GM19372 (cell line): ENCODE data around the gene C1QTNF6.

Source experiments
- ATAC-seq: cut with Tn5 transposase; IDR thresholded peaks from one replicate; pipeline ENCODE4 v1.9.1; 2021; ENCODE audit warnings: mild to moderate bottlenecking, low read depth, moderate library complexity; ENCODE audit not compliant: unreplicated experiment

C1QTNF6 gene

DNA sequence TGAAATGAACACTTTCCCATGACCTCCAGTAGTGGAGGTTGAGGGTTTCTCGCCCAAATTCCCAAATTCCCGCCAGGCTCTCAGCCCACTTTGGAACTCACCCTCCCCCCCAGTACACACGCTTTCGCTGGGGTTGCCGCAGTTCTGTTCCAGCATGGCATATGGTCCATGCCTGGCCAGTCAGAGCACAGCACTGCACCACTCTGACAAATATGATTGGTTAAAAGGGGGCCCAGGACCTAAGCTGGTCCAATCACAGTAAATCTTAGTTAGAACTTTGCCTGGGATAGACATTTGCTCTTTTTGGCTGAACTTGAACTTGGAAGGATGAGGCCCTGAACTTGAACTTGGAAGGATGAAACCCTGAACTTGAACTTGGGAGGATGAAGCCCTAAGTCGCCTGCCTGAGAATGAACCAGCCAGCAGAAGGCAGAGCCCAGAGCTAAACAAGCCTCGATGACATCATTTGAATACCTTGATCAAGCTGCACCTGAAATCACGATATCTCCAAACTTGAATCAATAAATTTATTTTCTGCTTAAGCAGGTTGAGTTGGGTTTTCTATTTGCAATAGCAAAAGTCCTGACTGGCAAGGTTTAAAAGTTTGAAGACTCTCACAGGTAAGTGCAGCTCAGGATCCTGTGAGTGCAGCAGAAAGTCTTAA, 36.8 kb upstream of the C1QTNF6 start:
- ATAC-seq, result no peak

DNA sequence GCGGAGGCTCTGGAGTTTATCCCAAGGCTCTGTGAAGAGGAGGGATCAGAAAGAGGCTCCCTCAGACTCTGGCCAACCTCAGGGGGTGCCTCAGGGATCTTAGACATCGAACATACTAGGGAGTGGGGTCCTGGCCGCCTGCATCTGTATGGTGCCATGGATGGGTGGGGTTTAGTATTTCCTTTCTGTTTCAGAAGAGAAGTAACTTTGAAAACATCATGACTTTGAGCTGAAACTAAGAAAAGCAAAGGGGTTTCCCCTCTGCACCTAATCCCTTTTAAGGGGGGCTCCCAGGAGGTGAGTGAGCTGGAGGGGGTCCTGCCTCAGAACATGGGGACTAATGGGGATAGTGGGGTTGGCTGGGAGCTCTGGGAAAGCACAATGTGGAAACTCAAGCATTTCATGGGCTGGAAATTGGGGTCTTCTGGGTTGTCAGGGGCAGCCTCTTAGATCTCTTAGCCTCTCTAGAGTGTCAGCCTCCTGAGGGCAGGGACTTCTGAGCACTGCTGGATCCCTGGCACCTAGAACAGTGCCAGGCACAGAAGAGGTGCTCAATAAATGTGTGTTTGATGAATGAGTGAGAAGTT, 36.0 kb upstream of the C1QTNF6 start:
- ATAC-seq, result no peak

DNA sequence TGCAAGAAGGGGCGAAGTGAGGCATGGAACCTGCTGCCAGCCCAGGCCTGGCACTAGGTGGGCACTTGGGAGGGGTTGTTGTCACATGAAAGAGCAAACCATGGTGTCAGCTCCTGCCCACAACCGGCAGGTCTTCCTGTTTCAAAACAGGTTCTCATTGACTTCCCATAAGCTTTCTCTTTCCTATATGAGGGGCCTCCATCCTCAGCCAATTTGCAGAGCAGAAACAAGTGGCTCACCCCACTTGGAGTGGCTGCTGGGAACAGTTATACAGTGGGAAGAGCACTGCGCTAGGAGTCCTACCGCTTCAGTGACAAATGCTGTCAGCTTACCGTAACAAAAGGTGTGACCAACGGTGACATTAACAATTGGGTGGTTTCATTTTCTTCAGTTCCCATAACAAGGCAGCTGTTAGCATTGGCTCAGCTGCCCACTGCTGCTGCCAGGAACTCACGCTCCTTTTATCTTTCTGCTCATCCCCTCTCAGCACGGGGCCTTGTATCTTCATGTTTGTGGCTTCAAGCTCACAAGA, 34.5 kb upstream of the C1QTNF6 start:
- ATAC-seq, result no peak

- ATAC-seq, result no peak
These were observed 33.6 kb upstream of the C1QTNF6 start for GRCh38 chr22:37221424-37222333.

DNA sequence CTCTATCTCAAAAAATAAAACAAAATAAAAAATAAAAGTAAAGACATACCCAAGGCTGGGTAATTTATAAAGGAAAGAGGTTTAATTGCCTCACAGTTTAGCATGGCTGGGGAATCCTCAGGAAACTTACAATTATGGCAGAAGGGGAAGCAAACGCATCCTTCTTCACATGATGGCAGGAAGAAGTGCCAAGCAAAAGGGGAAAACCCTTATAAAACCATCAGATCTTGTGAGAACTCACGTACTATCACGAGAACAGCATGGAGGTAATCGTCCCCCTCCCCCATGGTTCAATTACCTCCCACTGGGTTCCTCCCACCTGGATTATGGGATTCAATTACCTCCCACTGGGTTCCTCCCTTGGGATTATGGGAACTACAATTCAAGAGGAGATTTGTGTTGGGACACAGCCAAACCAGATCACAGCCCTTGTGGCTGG, 32.5 kb upstream of the C1QTNF6 start:
- ATAC-seq, result no peak

DNA sequence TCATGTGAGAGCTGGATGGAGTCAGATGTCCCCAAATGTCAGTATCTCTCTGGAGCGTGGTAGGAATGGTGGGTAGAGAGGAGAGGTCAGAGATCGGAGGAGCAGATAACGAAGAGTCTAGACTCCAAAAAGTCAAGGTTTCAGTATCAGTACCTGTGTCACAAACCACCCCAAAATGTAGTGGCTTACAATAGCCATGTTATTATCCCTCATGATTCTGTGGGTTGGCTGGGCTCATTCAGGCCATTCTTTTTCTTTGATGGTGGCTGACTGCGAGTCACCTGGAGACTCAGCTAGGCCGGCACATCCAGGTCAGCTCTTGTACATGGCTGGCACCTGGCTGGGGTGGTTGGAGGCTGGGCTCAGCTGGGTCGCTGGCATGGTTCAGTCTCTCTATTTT, 31.5 kb upstream of the C1QTNF6 start:
- no peak for ATAC-seq

- ATAC-seq, result peak; percentile 82
These were observed 30.8 kb upstream of the C1QTNF6 start for GRCh38 chr22:37218771-37219411.

DNA sequence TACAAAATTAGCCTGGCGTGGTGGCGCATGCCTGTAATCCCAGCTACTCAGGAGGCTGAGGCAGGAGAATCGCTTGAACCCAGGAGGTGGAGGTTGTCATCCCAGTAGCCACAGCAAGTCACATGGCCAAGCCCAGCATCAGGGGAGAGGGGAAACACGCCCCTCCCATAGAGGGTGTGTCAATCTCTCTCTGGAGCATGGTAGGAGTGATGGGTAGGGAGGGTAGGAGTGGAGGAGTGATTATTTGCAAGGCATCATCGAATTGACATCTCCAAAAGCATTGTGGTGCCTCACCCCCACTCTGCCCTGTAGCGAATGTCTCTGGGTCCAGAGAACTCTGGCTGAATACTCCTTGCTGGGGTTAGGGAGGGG, 30.3 kb upstream of the C1QTNF6 start:
- no peak for ATAC-seq

GRCh38 chr22:37215890-37216289, 27.8 kb upstream of the C1QTNF6 start:
- ATAC-seq, result no peak

GRCh38 chr22:37214731-37215030, 26.6 kb upstream of the C1QTNF6 start:
- no peak for ATAC-seq

DNA sequence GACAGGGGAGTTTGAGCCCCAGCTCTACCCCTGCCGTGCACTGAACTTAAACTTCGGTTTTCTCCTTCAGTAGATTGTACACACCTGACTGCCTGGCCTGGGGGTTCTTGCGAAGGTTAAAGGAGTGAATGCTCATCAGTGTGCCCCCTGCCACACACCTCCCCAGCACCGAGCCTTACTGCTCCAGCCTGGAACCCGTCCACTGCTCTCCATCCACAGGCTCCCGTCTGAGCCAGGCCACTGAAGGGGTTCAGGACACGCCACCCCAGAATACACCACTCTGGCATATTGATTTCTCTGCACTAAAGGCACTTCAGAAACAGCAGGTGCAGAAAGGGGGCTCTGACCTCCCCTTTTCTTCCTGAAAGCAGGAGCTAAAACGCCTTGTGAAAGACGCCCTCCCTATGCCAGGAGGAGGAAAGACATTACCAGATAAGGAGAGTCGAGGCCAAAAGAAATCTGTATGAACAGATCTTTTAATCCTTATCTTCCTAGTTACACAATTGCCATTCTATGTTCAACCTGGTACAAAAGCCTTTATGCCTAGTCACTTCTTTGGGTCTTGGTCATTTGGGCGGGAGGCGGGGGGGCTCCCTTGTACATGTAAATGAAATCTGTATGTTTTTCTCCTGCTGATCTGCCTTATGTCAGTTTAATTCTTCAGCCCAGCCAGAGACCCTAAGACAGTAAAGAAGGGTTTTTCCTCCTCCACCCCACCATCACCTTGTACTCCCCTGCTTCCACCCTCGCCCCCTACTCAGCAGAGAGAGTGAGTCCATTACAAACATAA, 26.1 kb upstream of the C1QTNF6 start:
- no peak for ATAC-seq

- no peak for ATAC-seq
These were observed 25.3 kb upstream of the C1QTNF6 start for GRCh38 chr22:37213218-37213855.

DNA sequence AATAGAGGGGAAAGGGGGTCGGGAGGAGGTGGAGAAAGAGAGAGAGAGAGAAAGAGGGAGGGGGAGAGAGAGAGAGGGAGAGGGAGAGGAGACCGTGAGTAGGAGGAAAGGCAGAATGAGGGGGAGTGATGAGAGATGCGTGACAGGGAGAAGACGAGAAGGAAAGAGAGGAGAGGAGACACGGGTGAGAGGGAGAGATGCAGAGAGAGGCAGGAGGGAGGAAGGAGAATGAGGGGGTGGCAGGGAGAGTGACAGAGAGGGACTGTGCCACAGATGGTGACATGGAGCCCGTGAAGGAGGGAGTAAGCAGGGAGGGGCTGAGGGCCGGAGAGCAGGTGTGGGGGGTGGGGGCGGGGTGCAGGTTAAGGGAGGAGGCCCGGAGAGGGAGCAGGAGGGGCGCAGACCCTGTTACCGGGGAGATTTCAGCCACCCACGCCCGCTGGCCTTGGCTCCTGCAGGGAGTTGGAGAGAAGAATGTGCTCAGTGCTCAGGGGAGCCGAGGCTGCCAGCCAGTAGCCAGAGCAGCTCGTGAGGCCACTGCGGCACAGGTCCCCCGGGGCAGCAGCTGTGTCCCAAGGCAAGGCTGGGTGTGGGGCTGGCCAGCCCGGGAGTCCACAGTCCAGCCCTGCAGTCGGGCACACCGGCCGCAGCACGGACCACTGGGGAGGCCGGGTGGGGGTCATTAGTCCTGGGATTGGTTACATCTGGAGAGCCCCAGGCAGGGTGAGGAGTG, 24.3 kb upstream of the C1QTNF6 start, which contains the start of gene SSTR3:
Gene SSTR3, minus strand, starts transcription at position 304 of the 733 bp plus-strand sequence. CDS start 4,674 bp downstream, outside the sequence.
- no peak for ATAC-seq

GRCh38 chr22:37211866-37212173, 23.8 kb upstream of the C1QTNF6 start:
- ATAC-seq, result no peak

- ATAC-seq, result no peak
These were observed 23.2 kb upstream of the C1QTNF6 start for GRCh38 chr22:37211075-37211865.

GRCh38 chr22:37210041-37210803, 22.2 kb upstream of the C1QTNF6 start:
- ATAC-seq, result no peak

- ATAC-seq, result no peak
These were observed 21.2 kb upstream of the C1QTNF6 start for GRCh38 chr22:37209140-37209845.
